H1 (cell line): ENCODE results near the gene TRIP11. TPM values are rescaled to one million over a fixed set of nuclear protein-coding genes. Genes with fewer than 3 reads are reported as not detected.

Experiments
- CBX5 ChIP-seq: fragments of 300-800, 300-1000 bp; sonication (generic); IDR thresholded peaks from 2 replicates; pipeline ENCODE4 v1.7.1; 2016; ENCODE audit warnings: antibody characterized with exemption, low read length, low read depth
- CHD7 ChIP-seq: fragments of 300-600 bp; sonication (generic); IDR thresholded peaks from 2 replicates; pipeline ENCODE4 v1.7.1; 2012; ENCODE audit warnings: low read length, moderate library complexity, mild to moderate bottlenecking, inconsistent platforms; ENCODE audit not compliant: insufficient replicate concordance
- HDAC6 ChIP-seq: IDR thresholded peaks from one replicate; pipeline ENCODE4 v1.7.1; 2012; ENCODE audit warnings: low read depth, mild to moderate bottlenecking, inconsistent platforms, low read length, moderate library complexity
- KDM5A ChIP-seq: fragments of 200-600 bp; IDR thresholded peaks from 2 replicates; pipeline ENCODE4 v1.7.1; 2012; ENCODE audit warnings: mild to moderate bottlenecking, low read length, inconsistent platforms, mixed read lengths
- PHF8 ChIP-seq: fragments of 200-600 bp; sonication (generic); conservative IDR thresholded peaks from 2 replicates; pipeline ENCODE4 v1.7.1; 2012; ENCODE audit warnings: low read depth, mild to moderate bottlenecking, inconsistent platforms, low read length, moderate library complexity
- RXRA ChIP-seq: IDR thresholded peaks from 2 replicates; pipeline ENCODE4 v1.6.1; 2011; ENCODE audit warnings: low read depth, mild to moderate bottlenecking, low read length, moderate library complexity; ENCODE audit not compliant: insufficient read depth
- TCF12 ChIP-seq: IDR thresholded peaks from 2 replicates; pipeline ENCODE4 v1.6.1; 2011; ENCODE audit warnings: low read depth, mild to moderate bottlenecking, low read length
- USF2 ChIP-seq: IDR thresholded peaks from 2 replicates; pipeline ENCODE4 v1.6.1; 2011; ENCODE audit warnings: low read length, improper control_type of control experiment
- ZNF274 ChIP-seq: IDR thresholded peaks from 2 replicates; pipeline ENCODE4 v1.7.0; 2012; ENCODE audit warnings: low read length, borderline replicate concordance; ENCODE audit errors: extremely low read depth
- polyA plus RNA-seq, 7 experiments: library from polyadenylated mRNA; depleted of rRNA in 3 of 7; stranded (reverse) in 5 of 7; unstranded in 2 of 7; fragments of >200 nt in 5 of 7; fragments of 200-250 nt in 2 of 7; gene quantifications; 1 replicate in 5 of 7; 2 replicates in 1 of 7; 4 replicates in 1 of 7; pipeline versions ENCODE4 v1.2.1 to v1.2.3, GENCODE V29; 2011 to 2013; ENCODE audit warnings: missing spikeins in 2 of 7, mixed read lengths in 2 of 7
- total RNA-seq: library from RNA; stranded (reverse); fragmentation: NEBNext Ultra II Directional; extraction: Animal tissue kit (Norgen Biotek cat#: 25700); gene quantifications from 2 replicates; pipeline ENCODE4 v1.2.1, GENCODE V29; 2021

Gene TRIP11
- total and polyA plus RNA-seq, 2 of the 8 experiments (the other 6 are each of a cell fraction or from before 2014, with no cell fraction given) = 3.3 to 30.4 TPM

- TF ChIP-seq CHD7 = no peak
- no peak for TF ChIP-seq TCF12
- no peak for TF ChIP-seq CBX5
- TF ChIP-seq HDAC6 = no peak
- no peak for TF ChIP-seq PHF8
- TF ChIP-seq USF2 = no peak
- no peak for TF ChIP-seq KDM5A
- no peak for TF ChIP-seq RXRA
- no peak for TF ChIP-seq ZNF274
Measured at GRCh38 chr14:91934554-91935285, 105.1 kb downstream of the TRIP11 start (continued).
